Stimulated activated naive B cell treated with anti-CD40 and anti-IgM and Interleukin-4, amounts not matched to agents 10 μg/mL and 1 μg/mL and 100 μg/mL, for 72 hours (primary cell): Measurements from ENCODE around the gene TRIM17.

Experiments
- ATAC-seq, 2 donors: fragments of 150-1000 bp; cut with Tn5 transposase; replicated peaks; 2 replicates each; pipeline ENCODE4 v1.10.0; 2021; ENCODE audit warnings: moderate library complexity in 1 of 2
- DNase-seq: peaks from one replicate; pipeline ENCODE4 v3.0.0; 2021
- H3K27ac Mint-ChIP-seq: one replicate; pipeline ENCODE4 v1.8.0; 2022; ENCODE audit warnings: mild to moderate bottlenecking, mixed read lengths
- H3K27me3 Mint-ChIP-seq, 2 donors: one replicate each; pipeline ENCODE4 v1.8.0; 2022; ENCODE audit warnings: mixed read lengths in 2 of 2
- H3K36me3 Mint-ChIP-seq, 2 donors: one replicate each; pipeline ENCODE4 v1.8.0; 2022; ENCODE audit warnings: mixed read lengths in 2 of 2, mild to moderate bottlenecking in 1 of 2
- H3K4me1 Mint-ChIP-seq, 2 donors: one replicate each; pipeline ENCODE4 v1.8.0; 2022; ENCODE audit warnings: mixed read lengths in 2 of 2, mild to moderate bottlenecking in 1 of 2
- H3K4me3 Mint-ChIP-seq, 2 donors: one replicate each; pipeline ENCODE4 v1.8.0; 2022; ENCODE audit warnings: mild to moderate bottlenecking in 2 of 2, mixed read lengths in 2 of 2, moderate library complexity in 1 of 2
- H3K9me3 Mint-ChIP-seq, 2 donors: one replicate each; pipeline ENCODE4 v1.8.0; 2022; ENCODE audit warnings: mixed read lengths in 2 of 2, mild to moderate bottlenecking in 1 of 2

The TRIM17 gene

GRCh38 chr1:228456252-228457016, 39.8 kb upstream of the TRIM17 start:
- no peak for DNase-seq
- peaks cover 0 to 4% of the 10 kb centered on the region in 2 donors for H3K36me3 Mint-ChIP-seq
- peak overlapping the region in 1 of 2 donors; percentile 87 for H3K4me3 Mint-ChIP-seq
- peaks cover 48 to 56% of the 10 kb centered on the region in 2 donors for H3K27me3 Mint-ChIP-seq
- ATAC-seq, result no peak
- peak overlapping the region; percentile 94 for H3K27ac Mint-ChIP-seq
- no peaks in the 10 kb centered on the region for H3K9me3 Mint-ChIP-seq
- H3K4me1 Mint-ChIP-seq, result peaks cover 18% of the 10 kb centered on the region in 2 donors

- H3K9me3 Mint-ChIP-seq, result no peaks in the 10 kb centered on the region
- H3K4me1 Mint-ChIP-seq, result peaks cover 18% of the 10 kb centered on the region in 2 donors
- peaks cover 0 to 4% of the 10 kb centered on the region in 2 donors for H3K36me3 Mint-ChIP-seq
- peaks cover 45 to 49% of the 10 kb centered on the region in 2 donors for H3K27me3 Mint-ChIP-seq
- ATAC-seq (no peak), DNase-seq (no peak)
- H3K4me3 Mint-ChIP-seq, result no peak overlapping the region
- no peak overlapping the region for H3K27ac Mint-ChIP-seq
These were observed 39.1 kb upstream of the TRIM17 start for GRCh38 chr1:228455715-228456114.

DNA sequence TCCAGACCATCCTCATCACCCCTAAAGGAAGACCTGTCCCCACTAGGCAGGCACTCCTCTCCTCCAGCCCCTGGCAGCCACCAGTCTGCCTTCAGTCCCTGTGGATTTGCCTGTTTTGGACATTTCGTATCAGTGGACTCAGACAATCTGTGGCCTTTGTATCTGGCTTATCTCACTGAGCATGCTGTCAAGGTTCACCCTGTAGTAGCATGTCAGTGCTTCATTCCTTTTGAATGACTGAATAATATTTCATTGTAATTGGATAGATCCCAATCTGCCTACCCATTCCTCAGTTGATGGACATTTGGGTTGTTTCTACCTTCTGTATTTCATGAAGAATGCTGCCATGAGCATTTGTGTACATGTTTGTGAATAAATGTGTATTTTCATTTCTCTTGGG, 37.6 kb upstream of the TRIM17 start:
- H3K27ac Mint-ChIP-seq, result no peak overlapping the region
- H3K36me3 Mint-ChIP-seq, result peaks cover 0 to 4% of the 10 kb centered on the region in 2 donors
- DNase-seq (no peak), ATAC-seq (no peak)
- H3K4me1 Mint-ChIP-seq, result peaks cover 17 to 18% of the 10 kb centered on the region in 2 donors
- no peak overlapping the region for H3K4me3 Mint-ChIP-seq
- H3K9me3 Mint-ChIP-seq, result no peaks in the 10 kb centered on the region
- peaks cover 38 to 39% of the 10 kb centered on the region in 2 donors for H3K27me3 Mint-ChIP-seq

DNA sequence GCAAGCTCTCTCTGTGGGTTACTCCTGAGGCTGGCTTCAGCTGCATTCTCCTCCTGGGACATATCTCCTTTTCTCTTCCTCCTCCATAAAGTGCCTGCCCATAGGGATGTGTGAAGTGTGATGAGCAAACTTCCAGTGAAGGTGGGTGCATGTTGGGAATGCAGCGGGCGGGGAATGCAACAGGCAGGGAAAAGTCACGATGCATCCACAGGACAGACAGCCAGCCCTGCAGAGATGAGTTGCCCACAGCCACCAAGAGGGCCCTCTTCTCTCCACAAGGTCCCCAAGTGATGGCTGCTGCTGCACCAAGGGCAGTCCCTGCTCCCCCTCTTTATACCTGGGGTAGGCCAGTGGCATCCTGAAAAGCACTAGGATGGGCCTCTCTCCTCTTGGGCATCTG, 37.0 kb upstream of the TRIM17 start:
- Mint-ChIP-seq H3K27ac (no peak overlapping the region), H3K27me3 (peaks cover 35 to 39% of the 10 kb centered on the region in 2 donors), H3K4me3 (no peak overlapping the region), H3K4me1 (peaks cover 14 to 16% of the 10 kb centered on the region in 2 donors), H3K9me3 (no peaks in the 10 kb centered on the region), H3K36me3 (peaks cover 0 to 4% of the 10 kb centered on the region in 2 donors)
- DNase-seq, result no peak
- ATAC-seq, result no peak

- Mint-ChIP-seq H3K4me3 (no peak overlapping the region), H3K27me3 (peaks cover 34 to 35% of the 10 kb centered on the region in 2 donors), H3K27ac (peak overlapping the region; percentile 37), H3K4me1 (peaks cover 10 to 11% of the 10 kb centered on the region in 2 donors), H3K36me3 (peaks cover 0 to 4% of the 10 kb centered on the region in 2 donors), H3K9me3 (no peaks in the 10 kb centered on the region)
- ATAC-seq (no peak), DNase-seq (no peak)
These were observed 36.4 kb upstream of the TRIM17 start for GRCh38 chr1:228453022-228453560.

- no peak for DNase-seq
- peaks cover 31 to 35% of the 10 kb centered on the region in 2 donors for H3K27me3 Mint-ChIP-seq
- H3K36me3 Mint-ChIP-seq, result peaks cover 0 to 4% of the 10 kb centered on the region in 2 donors
- ATAC-seq, result no peak
- H3K27ac Mint-ChIP-seq, result peak overlapping the region; percentile 47
- H3K9me3 Mint-ChIP-seq, result no peaks in the 10 kb centered on the region
- no peak overlapping the region for H3K4me3 Mint-ChIP-seq
- peaks cover 4 to 5% of the 10 kb centered on the region in 2 donors for H3K4me1 Mint-ChIP-seq
These were observed 35.7 kb upstream of the TRIM17 start for GRCh38 chr1:228452194-228453021.

- Mint-ChIP-seq H3K4me1 (peaks cover 9 to 14% of the 10 kb centered on the region in 2 donors), H3K9me3 (no peaks in the 10 kb centered on the region), H3K4me3 (no peak overlapping the region), H3K27me3 (peaks cover 42 to 46% of the 10 kb centered on the region in 2 donors), H3K27ac (no peak overlapping the region), H3K36me3 (peaks cover 0 to 4% of the 10 kb centered on the region in 2 donors)
- ATAC-seq (no peak), DNase-seq (no peak)
These were observed 33.5 kb upstream of the TRIM17 start for GRCh38 chr1:228450200-228450599.

GRCh38 chr1:228448372-228448771, 31.7 kb upstream of the TRIM17 start:
- H3K9me3 Mint-ChIP-seq, result no peaks in the 10 kb centered on the region
- no peak overlapping the region for H3K4me3 Mint-ChIP-seq
- H3K4me1 Mint-ChIP-seq, result peaks cover 9 to 18% of the 10 kb centered on the region in 2 donors
- H3K27me3 Mint-ChIP-seq, result peaks cover 50 to 62% of the 10 kb centered on the region in 2 donors
- no peak overlapping the region for H3K27ac Mint-ChIP-seq
- DNase-seq (no peak), ATAC-seq (no peak)
- peaks cover 0 to 4% of the 10 kb centered on the region in 2 donors for H3K36me3 Mint-ChIP-seq

DNA sequence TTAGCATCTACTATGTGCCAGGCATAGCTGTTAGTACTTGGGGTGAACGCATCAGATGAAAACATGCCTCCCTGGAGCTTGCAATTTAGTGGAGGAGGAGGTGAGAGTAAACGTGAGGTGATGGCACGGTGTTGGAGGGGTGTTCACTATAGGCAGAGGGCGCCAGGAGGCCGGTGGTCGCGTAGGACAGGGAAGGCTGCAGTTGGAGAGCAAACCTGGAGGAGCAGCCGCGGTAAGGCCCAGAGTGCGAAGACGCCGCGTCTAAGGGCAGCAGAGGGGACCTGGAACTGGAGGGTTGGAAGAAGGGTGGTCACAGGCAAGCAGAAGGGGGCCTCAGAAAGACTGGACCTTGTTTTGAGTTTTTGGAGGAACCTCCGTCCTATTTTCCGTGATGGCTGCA, 30.2 kb upstream of the TRIM17 start:
- Mint-ChIP-seq H3K9me3 (no peaks in the 10 kb centered on the region), H3K27ac (no peak overlapping the region), H3K4me3 (peak overlapping the region in 1 of 2 donors; percentile 14), H3K36me3 (no peaks in the 10 kb centered on the region), H3K4me1 (peaks cover 6 to 18% of the 10 kb centered on the region in 2 donors), H3K27me3 (peaks cover 50 to 70% of the 10 kb centered on the region in 2 donors)
- DNase-seq (no peak), ATAC-seq (no peak)

- Mint-ChIP-seq H3K9me3 (no peaks in the 10 kb centered on the region), H3K27ac (peak overlapping the region; percentile 74), H3K27me3 (peaks cover 58 to 76% of the 10 kb centered on the region in 2 donors), H3K36me3 (no peaks in the 10 kb centered on the region), H3K4me1 (peaks cover 6 to 18% of the 10 kb centered on the region in 2 donors), H3K4me3 (peak overlapping the region; percentile 75 to 83)
- ATAC-seq, result peak; percentile 83 to 89
- peak; percentile 15 for DNase-seq
These were observed 29.4 kb upstream of the TRIM17 start for GRCh38 chr1:228445843-228446650.

GRCh38 chr1:228445490-228445842, 28.8 kb upstream of the TRIM17 start:
- peaks cover 63 to 82% of the 10 kb centered on the region in 2 donors for H3K27me3 Mint-ChIP-seq
- no peaks in the 10 kb centered on the region for H3K9me3 Mint-ChIP-seq
- ATAC-seq (no peak), DNase-seq (no peak)
- H3K4me1 Mint-ChIP-seq, result peaks cover 6 to 18% of the 10 kb centered on the region in 2 donors
- H3K27ac Mint-ChIP-seq, result peak overlapping the region; percentile 74
- no peaks in the 10 kb centered on the region for H3K36me3 Mint-ChIP-seq
- H3K4me3 Mint-ChIP-seq, result peak overlapping the region; percentile 75 to 83

DNA sequence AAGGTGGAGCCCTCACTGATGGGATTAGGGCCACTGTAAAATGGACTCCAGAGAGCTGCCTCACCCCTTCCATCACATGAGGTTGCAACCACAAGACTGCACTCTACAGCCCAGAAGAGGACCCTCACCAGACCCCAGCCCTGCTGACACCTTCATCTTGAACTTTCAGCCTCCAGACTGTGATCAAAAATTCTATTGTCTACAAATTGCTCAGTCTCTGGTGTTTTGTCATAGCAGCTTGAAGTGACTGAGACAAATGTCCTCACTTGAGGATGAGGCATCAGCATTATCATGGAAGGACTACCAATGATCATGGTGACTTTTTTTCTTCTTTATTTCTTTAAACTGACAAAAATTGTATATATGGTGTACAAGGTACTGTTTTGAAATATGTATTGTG, 26.7 kb upstream of the TRIM17 start:
- peaks cover 80 to 93% of the 10 kb centered on the region in 2 donors for H3K27me3 Mint-ChIP-seq
- H3K4me3 Mint-ChIP-seq, result no peak overlapping the region
- no peak overlapping the region for H3K27ac Mint-ChIP-seq
- ATAC-seq (no peak), DNase-seq (no peak)
- H3K36me3 Mint-ChIP-seq, result no peaks in the 10 kb centered on the region
- H3K9me3 Mint-ChIP-seq, result no peaks in the 10 kb centered on the region
- peaks cover 6 to 22% of the 10 kb centered on the region in 2 donors for H3K4me1 Mint-ChIP-seq

- Mint-ChIP-seq H3K4me1 (peaks cover 6 to 15% of the 10 kb centered on the region in 2 donors), H3K27me3 (peaks cover 78 to 89% of the 10 kb centered on the region in 2 donors), H3K9me3 (no peaks in the 10 kb centered on the region), H3K4me3 (no peak overlapping the region), H3K27ac (no peak overlapping the region), H3K36me3 (no peaks in the 10 kb centered on the region)
- no peak for DNase-seq
- no peak for ATAC-seq
These were observed 24.3 kb upstream of the TRIM17 start for GRCh38 chr1:228440761-228441500.
